ENCODE results near the gene FXN. TPM values are rescaled to one million over a fixed set of nuclear protein-coding genes. Genes with fewer than 3 reads are reported as not detected.
"Not testable (repeated sequence)": the region's sequence is repeated elsewhere in the genome, so short reads cannot be mapped to it uniquely, and the experiment has no call there.

Gene FXN
- total RNA-seq, 1 experiment from 2014 or later = 24.1 TPM

GRCh38 chr9:69097923-69098593, 62.5 kb downstream of the FXN start (continued):
- no peak for TF ChIP-seq SP1 (IDR thresholded peaks at IDR 0.05; ENCODE audit: low read depth)

GRCh38 chr9:69103348-69103996, 67.9 kb downstream of the FXN start:
- H3K9me2 ChIP-seq (ENCODE audit: insufficient read depth); POLR2A ChIA-PET; H3K27me3 ChIP-seq (ENCODE audit: insufficient read depth, low read length); ATAC-seq; CTCF ChIA-PET; H4K20me1 ChIP-seq (ENCODE audit: insufficient read depth); DNase-seq (ENCODE audit: low read depth, low spot score); H3K4me2 ChIP-seq (ENCODE audit: low read length); intact Hi-C loops (cut with micrococcal nuclease); RAD21 ChIA-PET (ENCODE audit: low non-redundant PET in 1 of 2, low total read pairs in 2 of 2, uncharacterized antibody in 2 of 2, unreplicated experiment in 2 of 2); H3K27ac ChIP-seq (ENCODE audit: low read depth, low read length); H3K36me3 ChIP-seq (ENCODE audit: control insufficient read depth in 1 of 2, insufficient read depth in 2 of 2, low read length in 2 of 2); H3K9ac ChIP-seq (ENCODE audit: low read length); H3K4me3 ChIP-seq (replicated peaks in 1 of 2; ENCODE audit: low read depth in 1 of 2, low read length in 2 of 2); H3K9me3 ChIP-seq (ENCODE audit: control insufficient read depth in 1 of 2, insufficient read depth in 1 of 2, low read depth in 1 of 2, low read length in 2 of 2); BruUV-seq (replicated peaks); H2AFZ ChIP-seq (ENCODE audit: low read depth, low read length, poor library complexity, severe bottlenecking); H3K79me2 ChIP-seq (ENCODE audit: insufficient read depth, low read length): not testable (repeated sequence)
- H3K4me1 ChIP-seq (ENCODE audit: control insufficient read depth in 1 of 2, insufficient read depth in 2 of 2, low read length in 2 of 2) = peaks cover 11 to 20% of the 10 kb centered on the region in 2 experiments

- ChIA-PET POLR2A (interaction anchor here (1.1 to 1.3 kb wide), 2 partner anchors 14 to 38 kb away, joined by 3 to 4 read pairs; no protein-coding TSS in a partner anchor), RAD21 (ENCODE audit: low non-redundant PET in 1 of 2, low total read pairs in 2 of 2, uncharacterized antibody in 2 of 2, unreplicated experiment in 2 of 2) (no interaction called here), CTCF (interaction anchor here (0.6 kb wide), 1 partner anchor 53 kb away, joined by 3 read pairs; no protein-coding TSS in a partner anchor)
- H3K79me2 ChIP-seq (ENCODE audit: insufficient read depth, low read length) = no peaks in the 10 kb centered on the region
- no peaks in the 10 kb centered on the region for H4K20me1 ChIP-seq (ENCODE audit: insufficient read depth)
- H3K9me2 ChIP-seq (ENCODE audit: insufficient read depth) = no peaks in the 10 kb centered on the region
- no TSS peak for BruUV-seq (replicated peaks)
- DNase-seq (ENCODE audit: low read depth, low spot score) (peak; percentile 42), ATAC-seq (peak; percentile 99)
- no peaks in the 10 kb centered on the region for H3K36me3 ChIP-seq (ENCODE audit: control insufficient read depth in 1 of 2, insufficient read depth in 2 of 2, low read length in 2 of 2)
- no peak overlapping the region for H2AFZ ChIP-seq (ENCODE audit: low read depth, low read length, poor library complexity, severe bottlenecking)
- intact Hi-C loops (cut with micrococcal nuclease) = no loop called here
- no peaks in the 10 kb centered on the region for H3K27me3 ChIP-seq (ENCODE audit: insufficient read depth, low read length)
- 0 out of 2 replicates have a peak overlapping the region, but pooled peaks have one; percentile 29 for H3K27ac ChIP-seq (ENCODE audit: low read depth, low read length)
- peak overlapping the region; percentile 36 for H3K4me2 ChIP-seq (ENCODE audit: low read length)
- no peaks in the 10 kb centered on the region for H3K9me3 ChIP-seq (ENCODE audit: control insufficient read depth in 1 of 2, insufficient read depth in 1 of 2, low read depth in 1 of 2, low read length in 2 of 2)
- H3K4me1 ChIP-seq (ENCODE audit: control insufficient read depth in 1 of 2, insufficient read depth in 2 of 2, low read length in 2 of 2) = peaks cover 11 to 20% of the 10 kb centered on the region in 2 experiments
- no peak overlapping the region for H3K4me3 ChIP-seq (replicated peaks in 1 of 2; ENCODE audit: low read depth in 1 of 2, low read length in 2 of 2)
- no peak overlapping the region for H3K9ac ChIP-seq (ENCODE audit: low read length)
- TF ChIP-seq CEBPB (IDR thresholded peaks at IDR 0.05; ENCODE audit: low read depth) = no peak
- TF ChIP-seq EZH2phosphoT487 (IDR thresholded peaks at IDR 0.05; ENCODE audit: borderline replicate concordance) = no peak
- no peak for TF ChIP-seq JUND (IDR thresholded peaks at IDR 0.05)
- TF ChIP-seq POLR2AphosphoS5 (IDR thresholded peaks at IDR 0.05; ENCODE audit: low read depth, low read length) = peak; percentile 47
- TF ChIP-seq ZNF274 (IDR thresholded peaks at IDR 0.05; ENCODE audit: low read depth, low read length) = no peak
- no peak for TF ChIP-seq REST (IDR thresholded peaks at IDR 0.05; ENCODE audit: low read depth)
- TF ChIP-seq CTCF (IDR thresholded peaks at IDR 0.05 in 2 of 3, conservative IDR thresholded peaks at IDR 0.05 in 1 of 3; ENCODE audit: borderline replicate concordance in 1 of 3, insufficient read depth in 1 of 3, low read depth in 2 of 3, low read length in 2 of 3) = no peak
- no peak for TF ChIP-seq YY1 (IDR thresholded peaks at IDR 0.05; ENCODE audit: extremely low read depth, insufficient replicate concordance, low read depth, low read length)
These were observed 69.4 kb downstream of the FXN start for GRCh38 chr9:69104830-69105527.

Data from HCT116 (cell line).